Vagina (tissue), 2 donors: Measurements from ENCODE around the gene PPM1D. TPM values are rescaled to one million over a fixed set of nuclear protein-coding genes. Genes with fewer than 3 reads are reported as not detected.

Experiments
- DNase-seq, 2 donors: peaks; one replicate each; pipeline ENCODE4 v3.0.0-alpha.2; 2017; ENCODE audit errors: extremely low spot score in 2 of 2
- H3K27ac ChIP-seq: fragments of 200-600 bp; sonication (generic); one replicate; pipeline ENCODE4 v1.5.1; 2019
- H3K27me3 ChIP-seq: fragments of 200-600 bp; sonication (generic); one replicate; pipeline ENCODE4 v1.5.1; 2019
- H3K36me3 ChIP-seq, 2 donors: fragments of 200-600 bp; sonication (generic); one replicate each; pipeline ENCODE4 v1.5.1; 2017 to 2019
- H3K4me1 ChIP-seq: fragments of 200-600 bp; sonication (generic); one replicate; pipeline ENCODE4 v1.5.1; 2019
- H3K4me3 ChIP-seq, 2 donors: fragments of 200-600 bp; sonication (generic); 1 replicate in 1 of 2; 2 replicates in 1 of 2; pipeline ENCODE4 v1.5.1; 2016 to 2019
- H3K9me3 ChIP-seq: fragments of 200-600 bp; sonication (generic); one replicate; pipeline ENCODE4 v1.5.1; 2019
- POLR2A ChIP-seq, 2 donors: fragments of 450-650 bp; IDR thresholded peaks; one replicate each; pipeline ENCODE4 v1.6.1; 2017; ENCODE audit warnings: antibody characterized with exemption in 2 of 2, mild to moderate bottlenecking in 2 of 2, moderate library complexity in 2 of 2
- POLR2AphosphoS5 ChIP-seq, 2 donors: sonication (generic); formaldehyde crosslinking; IDR thresholded peaks; one replicate each; pipeline ENCODE4 v1.9.0; 2017; ENCODE audit warnings: antibody characterized with exemption in 2 of 2, mild to moderate bottlenecking in 2 of 2, low read depth in 1 of 2; ENCODE audit not compliant: insufficient read depth in 1 of 2
- intact Hi-C: fragments of 100-400 bp; cut with DNase I; formaldehyde crosslinking; loops from one replicate; pipeline ENCODE4 v1.15.1; 2023
- total RNA-seq: library from RNA; depleted of rRNA; stranded (reverse); fragments of >200 nt; gene quantifications from one replicate; pipeline ENCODE4 v1.2.3, GENCODE V29; 2016
- TF ChIP-seq, protein P1 (sequence below), 3 experiments: fragments of 450-650 bp in 2 of 3; fragments of 200-600 bp in 1 of 3; sonication (generic) in 1 of 3; IDR thresholded peaks; one replicate each; pipeline ENCODE4 v1.5.1; 2017 to 2019; ENCODE audit warnings: antibody characterized with exemption in 3 of 3, mild to moderate bottlenecking in 2 of 3, moderate library complexity in 2 of 3

The PPM1D gene
- total RNA-seq, 1 donor from 2014 or later, result 9.8 TPM

DNA sequence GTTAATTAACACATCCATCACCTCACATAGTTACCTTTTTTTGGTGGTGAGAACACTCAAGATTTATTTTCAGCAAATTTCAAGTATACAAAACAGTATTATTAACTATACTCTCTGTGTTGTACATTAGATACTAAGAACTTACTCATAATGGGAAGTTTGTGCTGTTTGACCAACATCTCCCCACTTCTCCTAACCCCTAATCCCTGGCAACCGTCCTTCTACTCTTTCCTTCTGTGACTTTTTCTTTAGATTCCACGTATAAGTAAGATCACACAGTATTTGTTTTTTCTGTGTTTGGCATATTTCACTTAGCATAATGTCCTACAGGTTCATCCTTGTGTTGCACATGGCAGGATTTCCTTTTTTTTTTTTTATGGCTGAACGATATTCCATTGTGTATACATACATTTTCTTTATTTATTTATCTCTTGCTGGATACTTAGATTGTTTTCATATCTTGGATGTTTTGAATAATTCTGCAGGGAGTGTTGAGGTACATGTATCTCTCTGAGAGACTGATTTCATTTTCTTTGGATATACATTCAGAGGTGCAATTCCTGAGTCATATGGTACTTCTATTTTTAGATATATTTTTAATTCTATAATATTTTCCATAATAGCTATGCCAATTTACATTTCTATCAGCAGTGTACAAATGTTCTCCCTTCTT lies 19.0 kb downstream of the PPM1D start:
- intact Hi-C loops, result no loop called here
- no peak for DNase-seq
- no peak overlapping the region for H3K4me3 ChIP-seq
- H3K36me3 ChIP-seq, result no peaks in the 10 kb centered on the region
- H3K27me3 ChIP-seq, result no peaks in the 10 kb centered on the region
- no peak overlapping the region for H3K27ac ChIP-seq
- no peaks in the 10 kb centered on the region for H3K9me3 ChIP-seq
- peaks cover 22% of the 10 kb centered on the region for H3K4me1 ChIP-seq
- no peak for TF ChIP-seq POLR2A (IDR thresholded peaks at IDR 0.05)
- TF ChIP-seq, protein P1, sequence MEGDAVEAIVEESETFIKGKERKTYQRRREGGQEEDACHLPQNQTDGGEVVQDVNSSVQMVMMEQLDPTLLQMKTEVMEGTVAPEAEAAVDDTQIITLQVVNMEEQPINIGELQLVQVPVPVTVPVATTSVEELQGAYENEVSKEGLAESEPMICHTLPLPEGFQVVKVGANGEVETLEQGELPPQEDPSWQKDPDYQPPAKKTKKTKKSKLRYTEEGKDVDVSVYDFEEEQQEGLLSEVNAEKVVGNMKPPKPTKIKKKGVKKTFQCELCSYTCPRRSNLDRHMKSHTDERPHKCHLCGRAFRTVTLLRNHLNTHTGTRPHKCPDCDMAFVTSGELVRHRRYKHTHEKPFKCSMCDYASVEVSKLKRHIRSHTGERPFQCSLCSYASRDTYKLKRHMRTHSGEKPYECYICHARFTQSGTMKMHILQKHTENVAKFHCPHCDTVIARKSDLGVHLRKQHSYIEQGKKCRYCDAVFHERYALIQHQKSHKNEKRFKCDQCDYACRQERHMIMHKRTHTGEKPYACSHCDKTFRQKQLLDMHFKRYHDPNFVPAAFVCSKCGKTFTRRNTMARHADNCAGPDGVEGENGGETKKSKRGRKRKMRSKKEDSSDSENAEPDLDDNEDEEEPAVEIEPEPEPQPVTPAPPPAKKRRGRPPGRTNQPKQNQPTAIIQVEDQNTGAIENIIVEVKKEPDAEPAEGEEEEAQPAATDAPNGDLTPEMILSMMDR (IDR thresholded peaks at IDR 0.05), result no peak
- TF ChIP-seq POLR2AphosphoS5 (IDR thresholded peaks at IDR 0.05; ENCODE audit: insufficient read depth in 1 of 2, low read depth in 1 of 2), result no peak

- TF ChIP-seq POLR2AphosphoS5 (IDR thresholded peaks at IDR 0.05; ENCODE audit: insufficient read depth in 1 of 2, low read depth in 1 of 2), result no peak
- no peak for TF ChIP-seq POLR2A (IDR thresholded peaks at IDR 0.05)
- TF ChIP-seq, protein P1 (IDR thresholded peaks at IDR 0.05), result no peak
- no peak for DNase-seq
- Histone ChIP-seq H3K4me1 (peaks cover 10% of the 10 kb centered on the region), H3K4me3 (no peak overlapping the region), H3K36me3 (peaks cover 0 to 9% of the 10 kb centered on the region in 2 donors), H3K9me3 (no peaks in the 10 kb centered on the region), H3K27me3 (no peaks in the 10 kb centered on the region), H3K27ac (no peak overlapping the region)
- intact Hi-C loops, result no loop called here
These were observed 23.0 kb downstream of the PPM1D start for GRCh38 chr17:60622961-60623360.

DNA sequence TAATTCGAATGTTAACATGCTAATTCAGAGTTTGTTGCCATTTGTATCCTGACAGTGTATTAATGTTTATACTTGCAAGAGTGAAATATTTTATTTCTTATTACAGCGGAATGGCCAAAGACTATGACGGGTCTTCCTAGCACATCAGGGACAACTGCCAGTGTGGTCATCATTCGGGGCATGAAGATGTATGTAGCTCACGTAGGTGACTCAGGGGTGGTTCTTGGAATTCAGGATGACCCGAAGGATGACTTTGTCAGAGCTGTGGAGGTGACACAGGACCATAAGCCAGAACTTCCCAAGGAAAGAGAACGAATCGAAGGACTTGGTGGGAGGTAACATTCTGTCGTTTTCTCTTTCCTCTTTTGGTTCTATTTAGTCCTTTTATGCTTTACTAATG lies 23.4 kb downstream of the PPM1D start:
- peaks cover 10% of the 10 kb centered on the region for H3K4me1 ChIP-seq
- TF ChIP-seq POLR2AphosphoS5 (IDR thresholded peaks at IDR 0.05; ENCODE audit: insufficient read depth in 1 of 2, low read depth in 1 of 2) (no peak), POLR2A (IDR thresholded peaks at IDR 0.05) (no peak)
- TF ChIP-seq, protein P1 (IDR thresholded peaks at IDR 0.05), result no peak
- DNase-seq, result no peak
- H3K27me3 ChIP-seq, result no peaks in the 10 kb centered on the region
- no peak overlapping the region for H3K27ac ChIP-seq
- H3K36me3 ChIP-seq, result peaks cover 0 to 9% of the 10 kb centered on the region in 2 donors
- no peak overlapping the region for H3K4me3 ChIP-seq
- H3K9me3 ChIP-seq, result no peaks in the 10 kb centered on the region
- intact Hi-C loops, result no loop called here

DNA sequence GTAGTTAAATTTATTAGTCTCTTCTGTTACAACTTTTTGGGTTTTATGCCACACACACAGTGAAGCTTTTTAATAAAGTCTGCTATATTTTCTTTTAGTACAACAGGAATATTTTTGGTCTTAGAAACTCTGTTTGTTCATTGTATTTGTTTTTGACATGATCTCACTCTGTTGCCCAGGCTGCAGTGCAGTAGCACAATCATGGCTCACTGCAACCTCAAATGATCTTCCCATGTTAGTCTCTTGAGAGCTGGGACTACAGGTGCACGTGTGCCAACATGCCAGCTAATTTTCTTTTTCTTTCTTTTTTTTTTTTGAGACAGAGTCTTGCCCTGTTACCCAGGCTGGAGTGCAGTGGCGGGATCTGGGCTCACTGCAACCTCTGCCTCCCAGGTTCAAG lies 27.1 kb downstream of the PPM1D start:
- H3K4me3 ChIP-seq, result no peak overlapping the region
- no peaks in the 10 kb centered on the region for H3K4me1 ChIP-seq
- intact Hi-C loops, result no loop called here
- no peaks in the 10 kb centered on the region for H3K9me3 ChIP-seq
- DNase-seq, result no peak
- no peak overlapping the region for H3K27ac ChIP-seq
- peaks cover 0 to 9% of the 10 kb centered on the region in 2 donors for H3K36me3 ChIP-seq
- no peaks in the 10 kb centered on the region for H3K27me3 ChIP-seq
- no peak for TF ChIP-seq POLR2A (IDR thresholded peaks at IDR 0.05)
- no peak for TF ChIP-seq POLR2AphosphoS5 (IDR thresholded peaks at IDR 0.05; ENCODE audit: insufficient read depth in 1 of 2, low read depth in 1 of 2)
- TF ChIP-seq, protein P1 (IDR thresholded peaks at IDR 0.05), result no peak

GRCh38 chr17:60628252-60628889 lies 28.4 kb downstream of the PPM1D start:
- Histone ChIP-seq H3K4me1 (no peaks in the 10 kb centered on the region), H3K27me3 (no peaks in the 10 kb centered on the region), H3K9me3 (no peaks in the 10 kb centered on the region), H3K27ac (no peak overlapping the region), H3K4me3 (no peak overlapping the region), H3K36me3 (peaks cover 0 to 13% of the 10 kb centered on the region in 2 donors)
- DNase-seq, result no peak
- intact Hi-C loops, result no loop called here
- TF ChIP-seq POLR2AphosphoS5 (IDR thresholded peaks at IDR 0.05; ENCODE audit: insufficient read depth in 1 of 2, low read depth in 1 of 2) (no peak), POLR2A (IDR thresholded peaks at IDR 0.05) (no peak)
- TF ChIP-seq, protein P1 (IDR thresholded peaks at IDR 0.05), result no peak
